Measurements from ENCODE around the gene ARPC4. TPM values are rescaled to one million over a fixed set of nuclear protein-coding genes. Genes with fewer than 3 reads are reported as not detected.

The ARPC4 gene
- total RNA-seq, 1 experiment from 2014 or later: 87.4 TPM

DNA sequence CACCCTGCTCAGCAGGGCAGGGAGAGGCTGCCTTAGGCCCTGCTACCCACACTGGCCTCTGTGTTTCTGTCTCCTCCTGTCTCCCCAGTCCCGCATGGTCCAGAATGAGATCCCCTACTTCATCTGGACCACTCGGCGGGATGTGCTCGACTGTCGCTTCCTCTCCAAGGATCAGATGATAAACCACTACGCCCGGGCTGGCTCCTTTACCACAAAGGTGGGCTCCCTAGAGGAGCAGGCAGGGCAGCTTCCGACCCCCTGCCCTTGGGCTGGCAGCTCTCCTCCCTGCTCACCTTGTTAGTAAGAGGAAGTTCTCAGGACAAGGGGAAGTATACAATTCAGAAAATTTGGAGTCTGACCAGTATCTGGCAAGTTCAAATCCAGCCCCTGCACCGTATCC, 23.1 kb downstream of the ARPC4 start:
- H3K27ac ChIP-seq: no peak overlapping the region

DNA sequence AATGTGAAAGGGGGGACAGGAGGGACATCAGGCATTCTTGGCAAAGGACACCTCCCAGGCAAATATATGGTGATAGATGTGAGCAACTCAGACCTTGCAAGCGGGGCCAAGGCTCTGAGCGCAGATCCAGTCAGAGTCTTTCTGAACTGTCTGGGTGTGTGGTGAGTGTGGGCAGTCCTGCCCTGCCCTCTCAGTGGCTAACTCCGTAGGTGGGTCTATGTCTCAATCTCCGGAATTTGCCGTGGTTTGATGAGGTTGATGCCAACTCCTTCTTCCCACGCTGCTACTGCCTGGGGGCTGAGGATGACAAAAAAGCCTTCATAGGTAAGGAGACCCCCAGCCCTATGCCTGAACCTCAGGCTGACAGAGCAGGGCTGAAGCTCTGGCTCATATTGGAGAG, 24.6 kb downstream of the ARPC4 start:
- H3K27me3 ChIP-seq: no peaks in the 10 kb centered on the region
- no peak for DNase-seq
- H3K4me3 ChIP-seq: no peak overlapping the region
- no peaks in the 10 kb centered on the region for H3K4me1 ChIP-seq
- H3K36me3 ChIP-seq: no peaks in the 10 kb centered on the region
- no peaks in the 10 kb centered on the region for H3K9me3 ChIP-seq (replicated peaks)
- no peak overlapping the region for H3K27ac ChIP-seq

More for the DNA sequence above, 23.1 kb downstream of the ARPC4 start:
- no peaks in the 10 kb centered on the region for H3K27me3 ChIP-seq
- no peaks in the 10 kb centered on the region for H3K9me3 ChIP-seq (replicated peaks)
- no peak for DNase-seq
- no peak overlapping the region for H3K4me3 ChIP-seq
- H3K36me3 ChIP-seq: no peaks in the 10 kb centered on the region
- no peaks in the 10 kb centered on the region for H3K4me1 ChIP-seq

DNA sequence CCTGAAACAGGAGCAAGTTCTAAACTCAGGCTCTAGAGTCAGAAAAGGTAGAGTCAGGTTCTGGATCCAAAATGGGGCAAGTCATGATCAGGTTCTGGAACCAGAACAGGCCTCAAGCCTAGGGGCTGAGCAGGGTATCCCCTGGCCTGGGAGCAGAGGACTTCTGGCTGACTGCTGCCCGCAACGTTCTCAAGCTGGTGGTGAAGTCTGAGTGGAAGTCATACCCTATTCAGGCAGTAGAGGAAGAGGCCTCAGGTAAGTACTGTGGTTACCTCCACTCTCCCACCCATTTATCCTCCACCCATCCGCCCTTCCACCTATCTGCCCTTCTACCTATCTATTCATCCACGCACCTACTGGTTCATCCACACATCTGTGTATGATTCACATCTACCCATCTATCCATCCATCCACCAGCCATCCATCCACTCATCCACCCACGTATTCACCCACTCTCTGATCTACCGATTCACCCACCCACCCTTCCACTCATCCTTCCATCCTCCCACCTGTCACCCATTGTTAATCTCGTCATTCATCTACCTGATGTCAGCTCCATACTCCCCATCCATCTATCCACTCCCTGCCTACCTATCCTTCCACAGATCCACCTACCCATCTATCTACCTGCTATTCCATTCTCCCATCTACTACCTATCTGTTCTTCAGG, 25.9 kb downstream of the ARPC4 start:
- DNase-seq: no peak
- Histone ChIP-seq H3K27me3 (no peaks in the 10 kb centered on the region), H3K36me3 (no peaks in the 10 kb centered on the region), H3K4me1 (no peaks in the 10 kb centered on the region), H3K9me3 (replicated peaks) (no peaks in the 10 kb centered on the region), H3K4me3 (no peak overlapping the region), H3K27ac (no peak overlapping the region)

DNA sequence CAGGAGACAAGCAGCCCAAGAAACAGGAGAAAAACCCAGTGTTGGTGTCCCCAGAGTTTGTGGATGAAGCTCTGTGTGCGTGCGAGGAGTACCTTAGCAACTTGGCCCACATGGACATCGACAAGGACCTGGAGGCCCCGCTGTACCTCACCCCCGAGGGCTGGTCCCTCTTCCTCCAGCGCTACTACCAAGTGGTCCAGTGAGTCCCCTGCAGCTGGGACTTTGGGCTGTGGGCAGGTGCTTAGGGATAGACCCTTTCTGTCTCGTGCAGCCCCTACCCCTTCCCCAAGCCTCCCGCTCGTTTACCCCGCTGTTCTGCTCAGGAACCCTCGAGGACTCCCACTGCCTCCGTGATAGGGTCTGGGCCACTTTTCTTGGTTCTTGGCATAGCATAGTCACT, 27.7 kb downstream of the ARPC4 start:
- Histone ChIP-seq H3K27me3 (no peaks in the 10 kb centered on the region), H3K36me3 (no peaks in the 10 kb centered on the region), H3K4me1 (no peaks in the 10 kb centered on the region), H3K4me3 (no peak overlapping the region), H3K9me3 (replicated peaks) (no peaks in the 10 kb centered on the region), H3K27ac (no peak overlapping the region)
- DNase-seq: no peak

DNA sequence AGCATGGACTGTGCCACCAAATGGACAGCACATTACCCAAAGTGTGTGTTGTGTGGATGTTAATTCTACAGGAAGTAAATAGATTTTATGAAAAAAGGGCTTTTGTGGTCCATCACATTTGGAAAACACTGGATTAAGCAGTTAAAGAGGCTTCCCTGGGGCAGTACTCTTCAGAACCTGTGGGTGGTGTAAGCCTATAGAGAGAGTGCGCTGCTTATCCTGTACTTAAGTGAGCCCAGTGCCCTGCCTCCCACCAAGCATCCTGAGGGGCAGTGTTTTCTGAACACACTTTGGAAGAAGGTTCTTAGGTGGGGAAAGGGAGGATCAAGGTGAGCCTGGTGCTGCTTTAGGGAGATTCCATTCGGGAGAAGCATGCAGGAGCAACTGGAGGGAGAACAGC, 28.1 kb downstream of the ARPC4 start:
- H3K4me3 ChIP-seq: no peak overlapping the region
- H3K9me3 ChIP-seq (replicated peaks): no peaks in the 10 kb centered on the region
- no peak for DNase-seq
- H3K27me3 ChIP-seq: no peaks in the 10 kb centered on the region
- no peak overlapping the region for H3K27ac ChIP-seq
- no peaks in the 10 kb centered on the region for H3K4me1 ChIP-seq
- no peaks in the 10 kb centered on the region for H3K36me3 ChIP-seq

DNA sequence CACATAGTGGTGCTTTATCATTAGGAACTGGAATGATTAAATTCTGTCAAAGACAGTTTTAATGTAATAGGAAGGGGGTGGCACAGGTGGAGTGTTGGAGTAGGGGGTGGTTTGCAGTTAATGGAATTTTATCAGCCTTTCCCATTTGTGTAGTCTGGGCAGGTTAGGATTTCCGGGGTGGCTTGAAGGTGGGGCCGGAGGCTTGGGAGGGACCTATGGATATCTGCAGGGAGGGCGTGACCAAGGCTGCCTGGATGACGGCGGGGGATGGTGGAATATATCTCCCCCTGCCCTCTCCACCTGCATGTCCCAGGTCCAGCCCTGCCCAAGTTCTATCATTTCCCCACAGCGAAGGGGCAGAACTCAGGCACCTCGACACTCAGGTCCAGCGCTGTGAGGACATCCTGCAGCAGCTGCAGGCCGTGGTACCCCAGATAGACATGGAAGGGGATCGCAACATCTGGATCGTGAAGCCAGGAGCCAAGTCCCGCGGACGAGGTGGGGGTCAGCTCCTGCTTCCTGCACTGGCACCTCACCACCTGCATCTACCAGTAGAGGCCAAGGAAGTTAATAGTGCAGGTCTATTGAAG, 32.7 kb downstream of the ARPC4 start:
- Histone ChIP-seq H3K36me3 (0 out of 2 replicates have a peak, but pooled peaks cover 2% of the 10 kb centered on the region), H3K27ac (no peak overlapping the region), H3K27me3 (no peaks in the 10 kb centered on the region), H3K4me3 (no peak overlapping the region), H3K9me3 (replicated peaks) (no peaks in the 10 kb centered on the region), H3K4me1 (no peaks in the 10 kb centered on the region)
- DNase-seq: no peak

DNA sequence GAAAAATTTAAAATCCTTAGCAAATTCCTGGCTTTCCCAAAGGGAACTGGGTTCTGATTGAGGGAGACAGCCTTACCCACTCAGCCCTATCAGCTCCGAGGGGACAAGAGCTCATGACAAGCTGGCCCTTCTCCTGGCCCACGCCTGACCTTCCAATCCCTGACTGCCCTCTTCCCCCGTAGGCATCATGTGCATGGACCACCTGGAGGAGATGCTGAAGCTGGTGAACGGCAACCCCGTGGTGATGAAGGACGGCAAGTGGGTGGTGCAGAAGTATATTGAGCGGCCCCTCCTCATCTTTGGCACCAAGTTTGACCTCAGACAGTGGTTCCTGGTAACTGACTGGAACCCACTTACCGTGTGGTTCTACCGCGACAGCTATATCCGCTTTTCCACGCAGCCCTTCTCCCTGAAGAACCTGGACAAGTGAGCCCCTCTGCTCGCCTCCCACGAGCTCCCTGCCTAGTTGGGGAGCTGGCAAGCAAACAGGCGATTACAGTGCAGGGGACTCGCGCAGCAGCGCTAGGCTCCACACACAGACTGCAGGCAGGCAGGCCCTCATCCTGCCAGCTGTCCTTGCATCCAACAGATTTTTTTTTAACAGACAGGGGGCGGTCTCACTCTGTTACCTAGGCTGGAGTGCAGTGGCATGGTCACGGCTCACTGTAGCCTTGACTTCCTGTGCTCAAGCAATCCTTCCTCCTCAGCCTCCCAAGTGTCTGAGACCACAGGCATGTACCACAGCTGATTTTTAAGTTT, 34.1 kb downstream of the ARPC4 start:
- Histone ChIP-seq H3K27me3 (no peaks in the 10 kb centered on the region), H3K9me3 (replicated peaks) (no peaks in the 10 kb centered on the region), H3K4me3 (no peak overlapping the region), H3K4me1 (no peaks in the 10 kb centered on the region), H3K27ac (no peak overlapping the region), H3K36me3 (peaks cover 7% of the 10 kb centered on the region; the same call in 1 of the 2 replicates)
- DNase-seq: peak; percentile 39 to 63

DNA sequence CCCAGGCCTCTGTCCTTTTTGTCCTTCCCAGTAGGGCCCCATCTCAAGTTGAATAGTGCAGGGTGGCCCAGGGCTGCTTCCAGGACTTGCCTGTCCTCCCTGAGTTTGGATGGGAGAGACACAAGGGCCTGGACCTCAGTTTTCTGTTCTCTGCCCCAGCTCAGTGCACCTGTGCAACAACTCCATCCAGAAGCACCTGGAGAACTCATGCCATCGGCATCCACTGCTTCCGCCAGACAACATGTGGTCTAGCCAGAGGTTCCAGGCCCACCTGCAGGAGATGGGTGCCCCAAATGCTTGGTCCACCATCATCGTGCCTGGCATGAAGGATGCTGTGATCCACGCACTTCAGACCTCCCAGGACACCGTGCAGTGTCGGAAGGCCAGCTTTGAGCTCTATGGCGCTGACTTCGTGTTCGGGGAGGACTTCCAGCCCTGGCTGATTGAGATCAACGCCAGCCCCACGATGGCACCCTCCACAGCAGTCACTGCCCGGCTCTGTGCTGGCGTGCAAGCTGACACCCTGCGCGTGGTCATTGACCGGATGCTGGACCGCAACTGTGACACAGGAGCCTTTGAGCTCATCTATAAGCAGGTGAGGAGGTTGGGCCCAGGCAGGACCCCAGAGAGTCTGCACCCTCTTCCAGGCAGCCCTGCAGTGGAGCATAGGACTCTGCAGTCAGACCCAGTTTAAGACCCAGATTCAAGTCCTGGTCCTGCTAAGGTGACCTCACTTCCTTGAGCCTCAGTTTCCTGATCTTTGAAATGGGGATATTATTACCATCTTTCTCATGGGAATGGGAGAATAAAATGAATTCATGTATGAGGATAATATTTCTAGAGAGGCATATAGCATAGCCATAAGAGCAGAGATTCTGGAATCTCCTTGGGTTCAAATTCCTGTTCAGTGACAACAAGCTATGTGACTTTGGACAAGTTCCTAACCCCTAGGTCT, 36.2 kb downstream of the ARPC4 start:
- Histone ChIP-seq H3K36me3 (peaks cover 10% of the 10 kb centered on the region; the same call in 1 of the 2 replicates), H3K9me3 (replicated peaks) (no peaks in the 10 kb centered on the region), H3K4me1 (no peaks in the 10 kb centered on the region), H3K4me3 (no peak overlapping the region), H3K27ac (no peak overlapping the region), H3K27me3 (no peaks in the 10 kb centered on the region)
- no peak for DNase-seq

DNA sequence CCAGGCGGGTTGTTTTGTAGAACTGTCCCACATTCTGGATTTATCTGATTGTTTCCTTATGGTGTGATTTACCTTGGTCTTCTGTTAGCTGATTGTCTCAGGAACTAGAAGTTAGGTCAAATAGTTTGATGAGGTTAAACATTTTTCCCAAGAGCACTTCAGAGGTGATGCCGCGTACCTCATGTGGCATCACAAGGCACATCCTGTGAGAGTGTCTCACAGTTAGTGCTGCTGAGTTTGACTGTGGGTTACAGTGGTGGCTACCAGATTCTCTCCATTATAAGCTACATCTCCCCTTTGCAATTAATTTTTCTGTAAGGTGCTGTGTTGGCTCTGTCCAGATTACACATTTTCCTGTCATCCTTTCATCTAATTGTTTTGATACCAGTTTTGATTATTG, 38.4 kb downstream of the ARPC4 start:
- H3K27me3 ChIP-seq: no peaks in the 10 kb centered on the region
- no peak overlapping the region for H3K27ac ChIP-seq
- H3K4me3 ChIP-seq: no peak overlapping the region
- H3K36me3 ChIP-seq: peaks cover 13% of the 10 kb centered on the region; the same call in 1 of the 2 replicates
- DNase-seq: no peak
- no peaks in the 10 kb centered on the region for H3K9me3 ChIP-seq (replicated peaks)
- no peaks in the 10 kb centered on the region for H3K4me1 ChIP-seq

DNA sequence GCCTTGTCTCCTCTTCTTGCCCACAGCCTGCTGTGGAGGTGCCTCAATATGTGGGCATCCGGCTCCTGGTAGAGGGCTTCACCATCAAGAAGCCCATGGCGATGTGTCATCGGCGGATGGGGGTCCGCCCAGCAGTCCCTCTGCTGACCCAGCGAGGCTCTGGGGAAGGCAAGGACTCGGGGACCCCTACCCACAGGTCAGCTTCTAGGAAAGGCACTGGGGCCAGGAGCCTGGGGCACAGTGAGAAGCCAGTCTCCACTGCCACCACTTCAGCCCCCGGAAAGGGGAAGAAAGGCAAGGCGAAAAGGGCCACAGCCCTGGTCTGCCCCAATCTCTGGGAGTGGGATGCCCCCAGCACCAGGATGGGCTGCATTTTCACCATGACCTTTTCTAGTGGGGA, 40.2 kb downstream of the ARPC4 start:
- Histone ChIP-seq H3K27me3 (no peaks in the 10 kb centered on the region), H3K36me3 (peaks cover 13% of the 10 kb centered on the region; the same call in 1 of the 2 replicates)
- no peak for DNase-seq

DNA sequence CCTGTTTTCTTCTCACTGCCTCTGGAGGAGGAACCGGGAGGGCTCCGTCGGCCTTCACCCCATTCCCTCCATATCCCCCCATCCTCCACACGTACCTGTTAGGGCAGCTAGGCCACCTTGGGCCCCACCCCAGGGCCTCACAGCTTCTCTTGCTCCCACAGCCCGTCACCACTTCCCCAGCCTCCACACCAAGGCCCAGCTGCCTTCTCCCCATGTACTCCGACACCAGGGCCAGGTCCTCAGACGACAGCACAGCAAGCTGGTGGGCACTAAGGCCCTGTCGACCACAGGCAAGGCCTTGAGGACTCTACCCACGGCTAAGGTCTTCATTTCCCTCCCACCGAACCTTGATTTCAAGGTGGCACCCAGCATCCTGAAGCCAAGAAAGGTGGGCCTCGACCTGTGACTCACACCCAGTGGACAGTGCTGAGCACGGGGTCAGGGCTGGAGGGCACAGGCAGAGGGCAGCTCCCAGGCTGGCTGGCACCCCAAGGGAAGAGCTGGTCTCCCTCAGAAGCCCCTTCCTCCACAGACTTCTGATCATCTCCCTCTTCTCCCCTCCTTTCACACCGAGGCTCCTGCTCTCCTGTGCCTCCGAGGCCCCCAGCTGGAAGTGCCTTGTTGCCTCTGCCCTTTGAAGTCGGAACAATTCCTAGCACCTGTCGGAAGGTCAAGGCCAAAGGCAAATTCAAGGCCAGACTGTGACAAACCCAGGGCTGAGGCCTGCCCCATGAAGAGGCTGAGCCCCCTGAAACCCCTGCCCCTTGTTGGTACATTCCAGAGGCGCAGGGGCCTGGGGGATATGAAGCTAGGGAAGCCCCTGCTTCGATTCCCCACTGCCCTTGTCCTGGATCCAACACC, 41.9 kb downstream of the ARPC4 start:
- peaks cover 10% of the 10 kb centered on the region; the same call in 1 of the 2 replicates for H3K36me3 ChIP-seq
- DNase-seq: no peak

More for the DNA sequence above, 40.2 kb downstream of the ARPC4 start:
- Histone ChIP-seq H3K9me3 (replicated peaks) (no peaks in the 10 kb centered on the region), H3K27ac (no peak overlapping the region), H3K4me1 (no peaks in the 10 kb centered on the region), H3K4me3 (no peak overlapping the region)

DNA sequence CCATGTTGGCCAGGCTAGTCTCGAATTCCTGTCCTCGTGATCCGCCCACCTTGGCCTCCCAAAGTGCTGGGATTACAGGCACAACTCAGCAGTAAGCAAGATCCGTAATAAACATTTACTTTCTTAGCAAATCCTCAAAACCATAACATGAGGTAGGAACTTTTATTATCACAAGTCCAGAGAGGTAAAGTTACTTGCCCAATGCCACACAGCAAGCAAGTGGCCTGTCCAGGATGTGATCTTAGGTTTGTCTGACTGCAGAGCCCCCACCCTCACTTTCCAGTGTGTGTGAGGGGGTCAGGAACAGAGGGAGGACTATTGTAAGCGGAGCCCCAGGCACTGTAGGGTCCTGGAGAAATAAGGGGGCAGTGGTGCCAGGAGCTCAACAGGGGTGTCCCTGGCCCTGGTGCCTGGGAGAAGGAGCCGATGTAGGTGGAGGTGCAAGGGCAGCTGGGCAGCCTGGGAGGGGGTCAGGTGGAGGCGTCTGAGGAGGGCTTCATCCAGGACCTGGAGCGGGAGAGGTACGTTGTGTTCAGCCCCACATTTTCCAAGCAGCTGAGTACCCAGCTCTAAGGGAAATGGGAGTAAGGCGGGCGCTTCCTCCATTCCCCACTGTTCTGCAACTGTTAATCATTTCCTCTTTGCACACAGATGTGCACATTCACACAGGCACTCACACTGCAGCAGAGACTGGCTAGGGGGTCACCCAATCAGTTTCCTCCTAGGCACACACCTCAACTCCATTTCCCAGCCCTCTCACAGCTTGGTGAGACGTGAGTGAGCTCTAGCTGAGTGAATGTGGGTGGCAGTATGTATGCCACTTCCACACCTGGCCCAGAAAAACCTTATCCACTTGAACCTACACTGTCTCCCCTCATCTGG, 45.1 kb downstream of the ARPC4 start:
- H3K27ac ChIP-seq: no peak overlapping the region
- no peak for DNase-seq
- no peaks in the 10 kb centered on the region for H3K4me1 ChIP-seq
- H3K9me3 ChIP-seq (replicated peaks): no peaks in the 10 kb centered on the region
- H3K36me3 ChIP-seq: peaks cover 17% of the 10 kb centered on the region; the same call in 1 of the 2 replicates
- no peak overlapping the region for H3K4me3 ChIP-seq
- H3K27me3 ChIP-seq: no peaks in the 10 kb centered on the region

More for the DNA sequence above, 41.9 kb downstream of the ARPC4 start:
- H3K4me3 ChIP-seq: no peak overlapping the region
- H3K9me3 ChIP-seq (replicated peaks): no peaks in the 10 kb centered on the region
- H3K4me1 ChIP-seq: no peaks in the 10 kb centered on the region
- no peaks in the 10 kb centered on the region for H3K27me3 ChIP-seq
- no peak overlapping the region for H3K27ac ChIP-seq

DNA sequence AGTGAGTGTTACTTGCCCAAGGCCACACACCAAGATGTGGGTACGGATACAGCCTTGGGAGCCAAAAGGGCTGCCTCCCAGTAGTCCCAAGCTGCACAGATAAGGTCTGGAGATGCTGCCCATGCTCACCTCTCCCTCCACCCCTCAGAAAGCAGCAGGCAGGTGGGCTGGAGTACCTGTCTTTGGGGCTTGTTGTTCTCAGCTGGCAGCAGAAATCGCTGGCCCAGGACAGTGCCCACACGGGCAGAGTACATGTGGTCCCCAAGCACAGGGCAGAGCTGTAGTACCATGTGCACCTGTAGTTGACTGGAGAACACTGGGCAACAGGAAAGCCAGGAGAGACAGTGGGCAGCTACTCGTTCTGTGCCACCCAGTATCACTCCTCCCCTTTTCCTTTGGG, 46.0 kb downstream of the ARPC4 start:
- no peaks in the 10 kb centered on the region for H3K27me3 ChIP-seq
- H3K9me3 ChIP-seq (replicated peaks): no peaks in the 10 kb centered on the region
- DNase-seq: no peak
- no peak overlapping the region for H3K4me3 ChIP-seq
- H3K27ac ChIP-seq: no peak overlapping the region
- no peaks in the 10 kb centered on the region for H3K4me1 ChIP-seq
- H3K36me3 ChIP-seq: peaks cover 14% of the 10 kb centered on the region; the same call in 1 of the 2 replicates
